ACC112 (cell line): ENCODE measurements around the gene PNPLA4.

ENCODE experiments used
- H2AFZ ChIP-seq: fragments of 200-600 bp; sonication (generic); one replicate; pipeline ENCODE4 v1.6.0; 2017; ENCODE audit warnings: antibody characterized with exemption, low read length; ENCODE audit not compliant: unreplicated experiment
- H3K27ac ChIP-seq: fragments of 200-600 bp; sonication (generic); 2 replicates; pipeline ENCODE4 v1.5.1; 2014; ENCODE audit warnings: low read depth, mild to moderate bottlenecking, antibody characterized with exemption, low read length, moderate library complexity
- H3K27me3 ChIP-seq: fragments of 200-600 bp; sonication (generic); 2 replicates; pipeline ENCODE4 v1.6.1; 2014; ENCODE audit warnings: mild to moderate bottlenecking, antibody characterized with exemption, low read length, moderate library complexity, mixed read lengths; ENCODE audit not compliant: insufficient read depth
- H3K36me3 ChIP-seq: fragments of 200-600 bp; sonication (generic); 2 replicates; pipeline ENCODE4 v1.6.1; 2016; ENCODE audit warnings: mild to moderate bottlenecking, antibody characterized with exemption, low read length, moderate library complexity, mixed read lengths; ENCODE audit not compliant: insufficient read depth
- H3K4me1 ChIP-seq: fragments of 200-600 bp; sonication (generic); one replicate; pipeline ENCODE4 v1.6.1; 2016; ENCODE audit warnings: low read length, mixed read lengths; ENCODE audit not compliant: insufficient read depth, unreplicated experiment, control insufficient read depth
- H3K4me3 ChIP-seq: fragments of 200-600 bp; sonication (generic); 2 replicates; pipeline ENCODE4 v1.5.1; 2014; ENCODE audit warnings: mild to moderate bottlenecking, low read depth, low read length
- H3K79me2 ChIP-seq: fragments of 200-600 bp; sonication (generic); one replicate; pipeline ENCODE4 v1.6.0; 2016; ENCODE audit warnings: low read length; ENCODE audit not compliant: control insufficient read depth, unreplicated experiment, insufficient read depth

Gene PNPLA4

GRCh38 chrX:7876957-7877356, 50.3 kb downstream of the PNPLA4 start:
- Histone ChIP-seq H3K4me3 (no peak overlapping the region), H2AFZ (no peak overlapping the region), H3K27me3 (no peaks in the 10 kb centered on the region), H3K36me3 (no peaks in the 10 kb centered on the region), H3K4me1 (no peaks in the 10 kb centered on the region), H3K27ac (no peak overlapping the region), H3K79me2 (no peaks in the 10 kb centered on the region)

- no peak overlapping the region for H3K4me3 ChIP-seq
- H3K4me1 ChIP-seq = no peaks in the 10 kb centered on the region
- H3K36me3 ChIP-seq = no peaks in the 10 kb centered on the region
- H2AFZ ChIP-seq = no peak overlapping the region
- no peak overlapping the region for H3K27ac ChIP-seq
- no peaks in the 10 kb centered on the region for H3K27me3 ChIP-seq
- no peaks in the 10 kb centered on the region for H3K79me2 ChIP-seq
Observed at GRCh38 chrX:7872042-7872441, 55.2 kb downstream of the PNPLA4 start.

- no peak overlapping the region for H3K27ac ChIP-seq
- H3K79me2 ChIP-seq = no peaks in the 10 kb centered on the region
- no peak overlapping the region for H3K4me3 ChIP-seq
- H3K27me3 ChIP-seq = no peaks in the 10 kb centered on the region
- H3K36me3 ChIP-seq = no peaks in the 10 kb centered on the region
- H3K4me1 ChIP-seq = no peaks in the 10 kb centered on the region
- H2AFZ ChIP-seq = no peak overlapping the region
Observed at GRCh38 chrX:7852166-7852565, 75.0 kb downstream of the PNPLA4 start.
